Left renal pelvis (tissue), 4 donors: Measurements from ENCODE around the gene DNAJC13. TPM values are rescaled to one million over a fixed set of nuclear protein-coding genes. Genes with fewer than 3 reads are reported as not detected.

Experiments
- DNase-seq, 4 donors: peaks; one replicate each; pipeline ENCODE4 v3.0.0-alpha.2; 2013; ENCODE audit warnings: low read depth in 4 of 4, low spot score in 3 of 4
- polyA plus RNA-seq, 4 donors: library from polyadenylated mRNA; unstranded; fragments of 120-200 nt; gene quantifications; one replicate each; pipeline ENCODE4 v1.2.1, GENCODE V29; 2013; ENCODE audit not compliant: insufficient read length in 4 of 4

Gene DNAJC13
- polyA plus RNA-seq, 4 donors: 43.8 to 54.1 (median 48.7) TPM

GRCh38 chr3:132570016-132570415, 152.7 kb downstream of the DNAJC13 start:
- DNase-seq: no peak

- no peak for DNase-seq
Measured at GRCh38 chr3:132573797-132574211, 156.5 kb downstream of the DNAJC13 start.

GRCh38 chr3:132587401-132587800, 170.1 kb downstream of the DNAJC13 start:
- no peak for DNase-seq

Other genes starting within 250 kb of the DNAJC13 start
- gene ACP3, start 100.1 kb upstream of the DNAJC13 start, polyA plus RNA-seq: 10 to 100 TPM in 3 of 4 donors, 1 to 10 TPM in 1; 3.4 to 83.3 (median 69.0) TPM
- gene ACKR4, start 179.8 kb downstream of the DNAJC13 start, polyA plus RNA-seq: 1 to 10 TPM; 1.6 to 6.6 (median 2.2) TPM
- gene ACAD11, start 242.3 kb downstream of the DNAJC13 start, polyA plus RNA-seq: 10 to 100 TPM; 22.3 to 45.7 (median 31.9) TPM
- 10 to 100 TPM; 48.7 to 71.1 (median 68.2) TPM for gene UBA5, start 242.8 kb downstream of the DNAJC13 start, polyA plus RNA-seq